Stimulated activated naive B cell treated with anti-CD40 and anti-IgM and Interleukin-4, amounts not matched to agents 10 μg/mL and 1 μg/mL and 100 μg/mL, for 72 hours (primary cell): ENCODE data around the gene PCNX2.

ENCODE experiments used
- ATAC-seq, 2 donors: fragments of 150-1000 bp; cut with Tn5 transposase; replicated peaks; 2 replicates each; pipeline ENCODE4 v1.10.0; 2021; ENCODE audit warnings: moderate library complexity in 1 of 2
- DNase-seq: peaks from one replicate; pipeline ENCODE4 v3.0.0; 2021
- H3K27ac Mint-ChIP-seq: one replicate; pipeline ENCODE4 v1.8.0; 2022; ENCODE audit warnings: mild to moderate bottlenecking, mixed read lengths
- H3K27me3 Mint-ChIP-seq, 2 donors: one replicate each; pipeline ENCODE4 v1.8.0; 2022; ENCODE audit warnings: mixed read lengths in 2 of 2
- H3K36me3 Mint-ChIP-seq, 2 donors: one replicate each; pipeline ENCODE4 v1.8.0; 2022; ENCODE audit warnings: mixed read lengths in 2 of 2, mild to moderate bottlenecking in 1 of 2
- H3K4me1 Mint-ChIP-seq, 2 donors: one replicate each; pipeline ENCODE4 v1.8.0; 2022; ENCODE audit warnings: mixed read lengths in 2 of 2, mild to moderate bottlenecking in 1 of 2
- H3K4me3 Mint-ChIP-seq, 2 donors: one replicate each; pipeline ENCODE4 v1.8.0; 2022; ENCODE audit warnings: mild to moderate bottlenecking in 2 of 2, mixed read lengths in 2 of 2, moderate library complexity in 1 of 2
- H3K9me3 Mint-ChIP-seq, 2 donors: one replicate each; pipeline ENCODE4 v1.8.0; 2022; ENCODE audit warnings: mixed read lengths in 2 of 2, mild to moderate bottlenecking in 1 of 2

The PCNX2 gene

DNA sequence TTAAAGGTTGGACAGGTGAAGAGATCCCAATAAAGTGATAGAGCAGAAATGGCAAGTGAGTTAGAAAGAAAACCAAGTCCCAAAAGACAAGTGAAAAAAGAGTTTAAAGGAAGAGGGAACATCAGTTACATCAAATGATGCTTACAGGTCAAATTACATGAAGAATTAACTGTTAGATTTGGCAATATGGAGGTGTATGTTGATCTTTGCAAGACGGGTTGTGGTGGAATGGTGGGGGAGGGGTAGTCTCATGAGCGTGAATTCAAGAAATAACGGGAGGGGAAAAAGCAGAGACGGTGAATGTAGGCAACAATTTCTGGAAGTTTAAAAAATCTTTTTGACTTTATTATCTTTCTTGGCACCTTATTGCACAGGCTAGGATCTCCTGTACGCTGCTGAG, 268.5 kb downstream of the PCNX2 start:
- no peak overlapping the region for H3K4me3 Mint-ChIP-seq
- peaks cover 0 to 1% of the 10 kb centered on the region in 2 donors for H3K9me3 Mint-ChIP-seq
- no peak overlapping the region for H3K27ac Mint-ChIP-seq
- ATAC-seq (no peak), DNase-seq (no peak)
- no peaks in the 10 kb centered on the region for H3K27me3 Mint-ChIP-seq
- H3K36me3 Mint-ChIP-seq: peaks cover 13 to 15% of the 10 kb centered on the region in 2 donors
- H3K4me1 Mint-ChIP-seq: no peaks in the 10 kb centered on the region

DNA sequence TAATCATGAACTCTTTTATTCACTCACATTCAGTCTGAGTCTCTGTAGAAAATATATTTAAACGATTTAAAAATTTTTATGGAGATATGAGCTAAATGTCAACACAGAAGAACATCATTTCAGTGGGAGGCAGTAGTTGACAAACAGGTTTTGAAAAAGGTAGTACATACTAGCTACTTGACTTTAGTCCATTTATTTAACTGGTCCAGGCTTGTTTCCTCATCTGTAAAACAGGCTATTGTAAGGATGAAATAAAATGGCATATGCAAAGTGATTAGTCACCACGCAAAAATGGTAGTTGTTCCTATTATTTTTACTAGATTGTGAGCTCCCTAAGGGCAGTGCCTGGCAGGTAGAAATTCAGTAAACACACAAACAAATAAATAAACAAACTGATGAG, 270.0 kb downstream of the PCNX2 start:
- H3K4me1 Mint-ChIP-seq: no peaks in the 10 kb centered on the region
- peaks cover 0 to 1% of the 10 kb centered on the region in 2 donors for H3K9me3 Mint-ChIP-seq
- H3K27ac Mint-ChIP-seq: no peak overlapping the region
- no peak overlapping the region for H3K4me3 Mint-ChIP-seq
- H3K27me3 Mint-ChIP-seq: no peaks in the 10 kb centered on the region
- ATAC-seq (no peak), DNase-seq (no peak)
- H3K36me3 Mint-ChIP-seq: peaks cover 13 to 17% of the 10 kb centered on the region in 2 donors

DNA sequence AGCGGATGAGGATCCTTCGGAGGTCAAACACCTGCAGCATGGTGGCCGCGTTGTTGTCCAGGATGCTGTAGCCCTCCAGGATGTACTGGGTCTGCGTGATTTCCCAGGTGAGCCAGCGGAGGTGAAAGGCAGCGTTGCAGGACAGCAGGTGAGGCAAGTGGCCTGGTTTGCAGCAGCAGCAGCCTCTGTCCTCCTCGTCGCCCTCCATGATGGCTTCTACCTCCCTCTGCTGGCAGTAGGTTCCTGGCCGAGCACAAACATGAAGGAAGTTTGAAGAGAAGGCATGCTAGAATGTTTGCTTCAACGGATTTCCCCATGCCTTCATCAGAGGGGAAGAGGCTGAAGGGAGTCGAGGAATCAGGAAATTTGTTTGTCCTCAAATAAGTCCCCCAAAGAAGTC, 270.4 kb downstream of the PCNX2 start:
- H3K4me1 Mint-ChIP-seq: peaks cover 0 to 2% of the 10 kb centered on the region in 2 donors
- peaks cover 0 to 1% of the 10 kb centered on the region in 2 donors for H3K9me3 Mint-ChIP-seq
- H3K36me3 Mint-ChIP-seq: peaks cover 13 to 17% of the 10 kb centered on the region in 2 donors
- DNase-seq (no peak), ATAC-seq (no peak)
- H3K27ac Mint-ChIP-seq: no peak overlapping the region
- H3K27me3 Mint-ChIP-seq: no peaks in the 10 kb centered on the region
- no peak overlapping the region for H3K4me3 Mint-ChIP-seq

DNA sequence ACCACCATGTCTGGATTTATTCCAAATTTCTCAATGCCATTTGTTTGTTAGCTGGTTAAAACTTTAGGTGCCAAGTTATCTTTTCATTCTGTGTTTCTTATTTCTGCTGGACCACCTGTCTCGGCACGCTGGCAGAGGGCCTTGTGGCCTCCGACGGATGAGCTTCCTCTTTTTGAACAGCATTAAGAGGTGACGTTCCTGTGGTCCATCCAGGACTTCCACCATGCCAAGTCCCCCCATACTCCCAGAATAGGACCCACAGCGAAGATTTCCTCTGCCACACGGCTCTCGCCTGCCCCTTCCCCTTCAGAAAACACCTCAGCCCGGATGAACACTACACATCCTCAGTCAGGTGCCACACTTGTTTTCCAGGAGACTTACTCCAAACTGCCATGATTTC, 271.3 kb downstream of the PCNX2 start:
- no peak for ATAC-seq
- DNase-seq: no peak
- Mint-ChIP-seq H3K9me3 (peaks cover 0 to 1% of the 10 kb centered on the region in 2 donors), H3K27me3 (no peaks in the 10 kb centered on the region), H3K4me3 (no peak overlapping the region), H3K27ac (no peak overlapping the region), H3K4me1 (peaks cover 0 to 3% of the 10 kb centered on the region in 2 donors), H3K36me3 (peaks cover 17 to 21% of the 10 kb centered on the region in 2 donors)

DNA sequence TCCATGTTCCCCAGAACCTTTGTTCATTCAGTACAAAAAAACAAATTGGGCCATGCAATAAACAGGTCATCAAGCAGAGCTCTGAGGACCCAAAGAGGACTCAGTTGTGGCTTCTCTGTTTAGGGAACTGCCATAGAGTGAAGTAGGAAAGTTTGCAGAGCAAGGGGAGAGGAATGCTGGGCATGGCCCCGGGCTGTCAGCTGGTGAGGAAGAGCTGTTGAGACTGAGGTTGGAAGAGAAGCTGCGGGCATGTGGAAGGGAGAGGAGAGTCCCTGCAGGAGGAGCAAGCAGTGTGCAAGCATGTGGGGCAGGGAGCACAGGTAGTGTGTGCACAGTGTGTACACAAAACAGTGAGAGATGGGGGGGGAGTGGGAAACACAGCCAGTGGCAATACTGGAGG, 273.3 kb downstream of the PCNX2 start:
- Mint-ChIP-seq H3K9me3 (peaks cover 0 to 1% of the 10 kb centered on the region in 2 donors), H3K4me1 (peaks cover 0 to 6% of the 10 kb centered on the region in 2 donors), H3K27me3 (no peaks in the 10 kb centered on the region), H3K36me3 (peaks cover 18 to 29% of the 10 kb centered on the region in 2 donors), H3K27ac (no peak overlapping the region), H3K4me3 (no peak overlapping the region)
- no peak for ATAC-seq
- DNase-seq: no peak

DNA sequence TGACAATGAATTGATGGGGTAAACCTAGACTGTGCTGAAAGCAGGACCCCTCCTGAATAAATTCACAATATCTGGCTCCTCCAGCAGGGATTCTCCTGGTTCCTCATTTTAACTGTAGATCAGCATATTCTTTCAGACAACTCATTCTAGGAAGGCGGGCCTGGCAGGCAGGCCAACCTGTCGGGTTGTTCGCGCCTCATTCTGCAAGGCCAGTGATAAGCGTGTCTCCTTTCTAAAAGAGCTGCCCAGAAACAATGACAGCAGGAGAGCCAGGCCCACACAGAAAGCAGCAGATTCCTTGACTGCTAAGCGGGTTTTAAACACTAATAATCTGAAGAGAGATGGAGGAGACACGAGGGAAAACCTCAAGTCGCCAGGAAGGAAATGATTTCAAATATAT, 275.1 kb downstream of the PCNX2 start:
- Mint-ChIP-seq H3K27ac (no peak overlapping the region), H3K36me3 (peaks cover 18 to 31% of the 10 kb centered on the region in 2 donors), H3K4me3 (no peak overlapping the region), H3K27me3 (no peaks in the 10 kb centered on the region), H3K9me3 (peaks cover 0 to 1% of the 10 kb centered on the region in 2 donors), H3K4me1 (peaks cover 0 to 6% of the 10 kb centered on the region in 2 donors)
- DNase-seq (no peak), ATAC-seq (no peak)

DNA sequence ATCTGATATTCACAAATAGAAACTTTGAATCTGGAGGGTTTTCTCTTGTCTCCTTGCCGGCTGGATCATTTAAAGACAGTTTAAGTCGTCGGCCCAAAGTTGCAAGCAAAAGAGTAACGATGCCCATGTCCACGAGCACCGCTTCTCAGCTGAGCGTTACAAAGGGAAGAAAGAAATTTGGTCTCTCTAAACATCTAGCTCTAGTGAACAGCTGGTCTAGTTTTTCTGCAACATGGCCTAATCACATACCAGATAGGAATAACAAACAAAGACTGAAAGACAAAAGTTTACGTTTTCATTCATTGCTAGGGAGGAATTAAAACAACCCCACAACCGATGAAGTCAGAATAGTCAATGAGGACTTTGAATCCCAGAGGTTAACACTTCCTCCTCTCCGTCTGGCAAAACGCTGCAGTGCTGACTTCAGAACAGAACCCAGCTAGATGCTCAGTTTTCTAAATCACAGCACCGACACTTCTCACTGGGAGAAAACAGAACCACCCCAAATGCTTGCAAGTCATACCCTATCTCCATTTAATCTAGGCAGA, 275.7 kb downstream of the PCNX2 start:
- Mint-ChIP-seq H3K27ac (no peak overlapping the region), H3K36me3 (peaks cover 18 to 32% of the 10 kb centered on the region in 2 donors), H3K4me1 (peaks cover 0 to 6% of the 10 kb centered on the region in 2 donors), H3K27me3 (no peaks in the 10 kb centered on the region), H3K4me3 (no peak overlapping the region), H3K9me3 (peaks cover 0 to 1% of the 10 kb centered on the region in 2 donors)
- no peak for DNase-seq
- no peak for ATAC-seq

DNA sequence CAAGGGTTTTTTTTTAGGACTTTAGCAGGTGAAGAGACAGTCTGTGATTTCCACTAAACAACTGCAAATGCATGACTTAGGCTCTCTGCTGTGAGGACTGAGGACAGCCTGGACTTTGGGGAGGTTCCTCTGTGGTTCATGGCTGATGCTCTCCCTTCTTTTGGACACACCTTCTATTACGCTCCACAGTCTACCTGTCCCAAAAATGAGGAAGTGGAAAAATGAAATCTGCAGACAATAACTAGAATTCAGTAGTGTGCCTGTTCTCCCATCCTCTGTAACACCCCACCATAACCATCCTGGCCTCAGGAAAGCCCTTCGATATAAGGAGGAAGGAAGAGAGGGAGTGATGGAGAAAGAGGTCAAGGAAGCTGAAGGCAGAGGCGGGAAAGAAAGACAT, 276.4 kb downstream of the PCNX2 start:
- H3K4me3 Mint-ChIP-seq: no peak overlapping the region
- H3K27me3 Mint-ChIP-seq: no peaks in the 10 kb centered on the region
- peaks cover 0 to 6% of the 10 kb centered on the region in 2 donors for H3K4me1 Mint-ChIP-seq
- H3K9me3 Mint-ChIP-seq: peaks cover 0 to 1% of the 10 kb centered on the region in 2 donors
- H3K27ac Mint-ChIP-seq: no peak overlapping the region
- peaks cover 18 to 36% of the 10 kb centered on the region in 2 donors for H3K36me3 Mint-ChIP-seq
- ATAC-seq (no peak), DNase-seq (no peak)

DNA sequence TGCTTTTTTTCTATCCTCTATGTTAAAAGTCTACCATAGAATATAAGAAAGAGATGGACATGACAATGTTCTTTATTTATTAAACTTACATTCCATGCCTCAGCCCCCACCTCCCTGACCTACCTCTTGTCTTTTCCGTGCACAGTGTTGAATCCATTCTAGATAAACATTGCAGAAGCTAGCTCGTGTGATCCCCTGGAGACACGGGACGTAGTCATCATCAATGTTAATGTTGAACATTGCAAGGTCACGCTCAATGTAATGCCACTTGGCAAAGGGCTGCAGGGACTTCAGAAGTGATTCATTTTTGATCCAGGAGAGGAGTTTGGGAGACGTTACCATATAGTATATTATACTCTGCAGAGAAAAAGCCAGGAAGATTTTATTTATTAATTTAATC, 278.7 kb downstream of the PCNX2 start:
- ATAC-seq: no peak
- H3K27me3 Mint-ChIP-seq: no peaks in the 10 kb centered on the region
- peaks cover 0 to 6% of the 10 kb centered on the region in 2 donors for H3K4me1 Mint-ChIP-seq
- H3K4me3 Mint-ChIP-seq: no peak overlapping the region
- H3K27ac Mint-ChIP-seq: no peak overlapping the region
- peaks cover 18 to 35% of the 10 kb centered on the region in 2 donors for H3K36me3 Mint-ChIP-seq
- no peak for DNase-seq
- H3K9me3 Mint-ChIP-seq: no peaks in the 10 kb centered on the region

DNA sequence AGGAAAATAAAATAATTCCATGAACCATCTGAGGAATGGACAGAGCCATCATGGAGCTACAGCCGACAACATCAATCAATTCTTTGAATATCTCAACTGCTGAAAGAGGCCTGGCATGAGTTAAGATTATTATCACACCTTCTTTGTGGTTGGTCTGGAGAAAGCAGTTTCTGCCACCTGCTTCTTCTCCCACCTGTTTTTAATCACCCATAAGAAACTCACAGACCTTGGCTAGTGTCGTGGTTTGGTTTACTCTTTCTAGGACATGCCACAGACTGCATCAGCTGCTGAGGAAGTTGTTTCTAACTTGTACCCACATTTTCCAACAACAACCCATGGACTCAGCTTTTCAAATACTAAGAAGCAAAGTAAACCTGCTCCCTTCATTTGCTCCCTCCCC, 279.6 kb downstream of the PCNX2 start:
- ATAC-seq (peak in 1 of 2 donors; percentile 34), DNase-seq (no peak)
- Mint-ChIP-seq H3K27me3 (no peaks in the 10 kb centered on the region), H3K9me3 (no peaks in the 10 kb centered on the region), H3K4me3 (no peak overlapping the region), H3K27ac (no peak overlapping the region), H3K4me1 (peaks cover 0 to 6% of the 10 kb centered on the region in 2 donors), H3K36me3 (peaks cover 18 to 37% of the 10 kb centered on the region in 2 donors)

DNA sequence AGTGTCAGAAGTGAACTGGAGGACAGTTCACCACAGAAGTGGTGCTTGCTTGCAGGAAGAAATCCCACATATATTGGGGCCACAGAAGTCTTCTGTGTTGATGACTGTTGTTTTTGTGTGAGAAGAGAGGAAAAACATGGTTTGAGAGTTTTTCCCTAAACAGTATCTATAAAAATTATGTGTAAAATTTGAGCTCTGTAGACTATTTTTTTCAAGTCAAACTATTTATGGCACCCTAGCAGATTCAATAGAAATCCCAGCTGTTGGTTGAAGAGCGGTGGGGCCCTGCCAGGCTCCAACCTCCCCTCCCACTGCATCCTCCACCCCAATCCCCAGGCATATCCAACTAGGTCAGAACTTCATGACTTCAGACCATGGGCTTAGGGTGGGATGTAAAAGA, 283.5 kb downstream of the PCNX2 start:
- H3K4me1 Mint-ChIP-seq: no peaks in the 10 kb centered on the region
- H3K27ac Mint-ChIP-seq: no peak overlapping the region
- H3K36me3 Mint-ChIP-seq: peaks cover 17 to 25% of the 10 kb centered on the region in 2 donors
- DNase-seq (no peak), ATAC-seq (no peak)
- no peak overlapping the region for H3K4me3 Mint-ChIP-seq
- no peaks in the 10 kb centered on the region for H3K9me3 Mint-ChIP-seq
- no peaks in the 10 kb centered on the region for H3K27me3 Mint-ChIP-seq

DNA sequence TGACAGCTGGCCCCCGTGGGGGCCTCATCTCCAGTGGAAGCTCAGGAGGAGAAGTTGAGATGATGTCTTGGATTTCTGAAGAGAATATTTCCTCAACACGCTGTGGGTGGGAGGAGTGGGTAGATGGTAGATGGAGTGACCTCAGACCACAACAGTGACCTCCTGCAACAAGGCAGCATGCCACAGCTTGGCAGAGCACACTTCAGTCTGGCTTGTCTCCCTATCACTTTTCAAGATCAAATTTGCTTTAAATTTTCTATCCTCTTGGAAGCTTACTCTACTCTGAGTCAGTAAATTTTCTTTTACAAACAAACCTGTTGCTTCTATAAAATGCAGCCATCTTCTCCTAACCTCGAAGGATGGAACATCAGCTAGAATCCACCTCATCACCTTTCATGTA, 285.4 kb downstream of the PCNX2 start:
- Mint-ChIP-seq H3K36me3 (peaks cover 17 to 25% of the 10 kb centered on the region in 2 donors), H3K9me3 (no peaks in the 10 kb centered on the region), H3K27ac (no peak overlapping the region), H3K27me3 (no peaks in the 10 kb centered on the region), H3K4me3 (no peak overlapping the region), H3K4me1 (no peaks in the 10 kb centered on the region)
- ATAC-seq (no peak), DNase-seq (no peak)

DNA sequence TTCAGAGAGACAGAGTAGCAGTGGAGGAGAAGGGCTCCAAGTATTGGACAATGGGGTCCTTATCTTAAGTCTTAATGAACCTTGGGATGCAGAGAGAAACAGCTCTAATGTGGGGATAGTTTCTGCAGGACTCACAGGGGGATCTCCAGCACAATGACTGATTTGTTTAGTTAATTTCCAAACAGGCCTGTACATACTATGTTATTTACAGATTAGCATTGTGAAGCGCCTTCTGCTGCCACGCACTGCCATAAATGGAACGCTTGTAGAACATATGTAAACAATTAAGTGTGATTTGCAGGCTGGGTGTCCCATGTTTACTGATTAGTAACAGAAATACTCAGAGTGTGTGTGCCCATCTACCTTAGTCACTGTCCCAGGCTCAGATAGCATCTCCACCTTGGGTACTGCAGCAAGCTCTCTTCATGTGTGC, 289.0 kb downstream of the PCNX2 start:
- no peak for DNase-seq
- H3K36me3 Mint-ChIP-seq: peaks cover 10 to 22% of the 10 kb centered on the region in 2 donors
- H3K27me3 Mint-ChIP-seq: no peaks in the 10 kb centered on the region
- ATAC-seq: no peak
- H3K27ac Mint-ChIP-seq: no peak overlapping the region
- H3K4me3 Mint-ChIP-seq: no peak overlapping the region
- no peaks in the 10 kb centered on the region for H3K4me1 Mint-ChIP-seq
- H3K9me3 Mint-ChIP-seq: peaks cover 2 to 4% of the 10 kb centered on the region in 2 donors

DNA sequence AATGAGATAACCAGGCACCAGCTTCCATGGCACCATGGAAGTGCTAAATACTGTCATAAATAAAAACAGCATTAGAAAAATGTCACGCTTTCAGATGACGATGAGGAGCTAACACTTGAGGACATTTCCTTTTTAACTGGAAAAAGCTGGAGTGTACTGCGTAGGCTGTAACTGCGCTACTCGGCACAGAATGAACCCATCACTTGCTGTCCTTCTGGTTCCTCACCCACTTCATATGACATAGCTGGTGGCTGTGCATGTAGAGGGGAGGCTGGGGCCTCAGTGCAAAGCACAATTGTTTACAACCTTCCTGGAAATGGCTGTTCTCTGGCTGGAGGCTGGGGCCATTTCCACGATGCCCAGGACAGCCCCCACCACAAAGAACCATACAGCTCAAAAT, 289.4 kb downstream of the PCNX2 start:
- Mint-ChIP-seq H3K9me3 (peaks cover 2 to 4% of the 10 kb centered on the region in 2 donors), H3K4me3 (no peak overlapping the region), H3K36me3 (peaks cover 10 to 22% of the 10 kb centered on the region in 2 donors), H3K4me1 (no peaks in the 10 kb centered on the region), H3K27me3 (no peaks in the 10 kb centered on the region), H3K27ac (no peak overlapping the region)
- no peak for DNase-seq
- ATAC-seq: no peak

DNA sequence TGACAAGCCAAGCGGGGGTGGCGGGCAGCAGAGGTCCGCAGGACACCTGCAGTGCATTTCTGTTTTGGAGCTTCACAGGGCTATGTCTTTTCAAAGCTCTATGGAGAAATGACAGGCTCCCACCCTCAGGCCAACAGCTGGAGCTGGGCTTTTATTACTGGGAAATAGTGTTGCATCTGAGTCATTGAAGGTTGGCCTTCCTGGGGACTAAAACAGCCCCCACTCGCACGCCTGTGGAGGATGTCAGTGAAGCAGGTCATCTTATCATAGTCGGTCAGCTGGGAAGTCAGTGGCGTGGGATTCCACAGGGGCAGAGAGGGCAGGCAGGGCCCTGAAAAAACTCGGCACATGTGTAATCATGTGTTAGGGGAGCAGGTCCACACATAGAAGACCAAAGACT, 289.8 kb downstream of the PCNX2 start:
- ATAC-seq: no peak
- no peaks in the 10 kb centered on the region for H3K27me3 Mint-ChIP-seq
- no peak overlapping the region for H3K4me3 Mint-ChIP-seq
- H3K36me3 Mint-ChIP-seq: peaks cover 10 to 23% of the 10 kb centered on the region in 2 donors
- no peak overlapping the region for H3K27ac Mint-ChIP-seq
- DNase-seq: no peak
- no peaks in the 10 kb centered on the region for H3K4me1 Mint-ChIP-seq
- H3K9me3 Mint-ChIP-seq: peaks cover 2 to 4% of the 10 kb centered on the region in 2 donors
